GM10266 (cell line): ENCODE data around the gene SPON2.

Experiments used
- DNase-seq: peaks from one replicate; pipeline ENCODE4 v3.0.0; 2012; ENCODE audit errors: extremely low spot score
- CTCF ChIP-seq: IDR thresholded peaks from 2 replicates; pipeline ENCODE4 v1.5.1; 2012; ENCODE audit warnings: mild to moderate bottlenecking, low read depth; ENCODE audit not compliant: control insufficient read depth, insufficient read depth; ENCODE audit errors: missing control alignments

SPON2 gene

DNA sequence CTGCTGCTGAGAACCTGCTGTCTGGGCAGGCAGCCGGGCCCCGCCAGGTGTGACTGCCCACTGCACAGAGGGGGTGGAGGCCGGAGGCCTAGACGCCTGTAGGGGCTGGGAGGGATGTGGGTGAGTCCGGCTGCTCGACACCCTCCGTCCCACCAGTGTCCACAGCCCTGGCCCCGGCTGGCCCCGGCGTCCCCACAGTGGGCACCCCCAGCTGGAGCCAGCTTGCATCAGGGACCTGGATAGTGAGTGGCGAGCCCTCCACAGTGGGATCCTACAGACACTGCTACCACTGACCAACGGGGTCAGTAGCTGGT is 34.7 kb upstream of the SPON2 start:
- no peak for DNase-seq
- no peak for TF ChIP-seq CTCF

DNA sequence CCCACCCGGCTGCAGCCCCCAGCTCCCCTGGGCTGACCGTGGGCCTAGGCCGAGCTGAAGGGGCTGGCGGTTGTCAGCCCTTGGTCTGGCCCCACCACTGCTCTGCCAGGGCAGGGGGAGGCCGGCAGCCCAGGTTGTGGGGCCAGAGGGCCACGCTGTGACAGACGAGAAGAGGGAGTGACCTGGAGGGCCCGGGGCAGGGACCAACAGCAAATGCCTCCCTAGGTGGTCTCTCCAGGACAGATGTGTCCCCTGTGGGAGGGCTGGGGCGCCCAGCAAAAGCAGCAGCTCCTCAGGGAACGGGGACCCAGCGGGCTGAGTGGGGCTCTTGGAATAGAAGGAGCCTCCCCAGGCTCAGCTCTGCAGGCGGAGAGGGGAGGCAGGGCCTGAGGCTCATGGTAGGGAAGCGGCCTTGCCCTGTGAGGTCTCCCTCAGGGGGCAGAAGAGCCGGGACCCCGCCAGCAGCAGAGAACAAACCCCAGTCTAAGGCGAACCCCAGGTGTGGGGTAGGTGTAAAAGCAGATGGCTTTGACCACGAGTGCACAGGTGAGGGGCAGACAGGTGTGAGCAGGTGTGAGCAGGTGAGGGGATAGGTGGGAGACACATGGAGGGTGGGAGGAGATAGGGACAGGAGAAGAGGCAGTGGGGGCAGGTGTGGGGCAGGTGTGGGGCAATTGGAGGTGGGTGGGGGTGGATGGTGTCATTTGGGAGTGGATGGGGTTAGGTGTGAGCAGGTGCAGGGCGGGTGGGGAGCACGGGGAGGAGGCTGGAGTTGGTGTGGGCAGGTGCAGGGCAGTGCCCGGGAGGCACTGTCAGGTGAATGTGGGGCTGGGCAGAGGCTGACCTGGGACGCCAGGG is 34.1 kb upstream of the SPON2 start:
- TF ChIP-seq CTCF = no peak
- DNase-seq = no peak

DNA sequence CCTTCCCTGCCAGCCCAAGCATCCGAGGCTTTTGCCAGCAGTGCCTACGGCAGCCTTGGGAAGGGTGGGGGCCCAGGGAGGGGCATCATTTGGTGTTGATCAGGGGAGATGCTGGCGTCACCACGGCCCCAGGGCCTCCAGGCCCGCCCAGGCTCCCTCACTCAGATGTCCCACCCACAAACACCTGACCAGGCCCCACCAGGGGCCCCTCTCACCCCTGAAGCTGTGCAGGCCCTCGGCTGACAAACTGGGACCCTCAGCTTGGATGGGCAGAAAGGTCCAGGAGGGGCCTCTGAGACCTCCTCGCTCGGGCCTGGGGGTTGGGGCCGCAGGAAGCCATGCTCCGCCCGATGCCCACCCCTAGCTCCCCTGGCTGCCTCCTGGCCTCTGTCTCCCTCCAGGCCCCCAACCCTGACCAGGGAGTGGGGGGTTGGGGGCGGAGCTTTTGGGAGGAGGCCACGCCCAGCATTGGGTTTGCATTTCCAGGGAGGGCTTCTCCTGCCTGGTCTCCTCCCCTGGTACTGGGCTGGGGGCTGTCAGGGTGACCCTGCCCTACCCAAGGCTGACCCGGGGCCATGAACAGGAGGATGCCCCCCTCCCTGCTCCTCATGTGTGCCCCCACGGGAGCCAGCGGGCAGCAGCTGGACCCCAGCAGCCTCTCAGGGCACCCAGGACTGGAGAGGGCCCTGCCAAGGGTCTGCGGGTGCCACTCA is 33.4 kb upstream of the SPON2 start:
- DNase-seq = no peak
- TF ChIP-seq CTCF = no peak

GRCh38 chr4:1204828-1205585 is 32.6 kb upstream of the SPON2 start:
- DNase-seq = no peak
- no peak for TF ChIP-seq CTCF

DNA sequence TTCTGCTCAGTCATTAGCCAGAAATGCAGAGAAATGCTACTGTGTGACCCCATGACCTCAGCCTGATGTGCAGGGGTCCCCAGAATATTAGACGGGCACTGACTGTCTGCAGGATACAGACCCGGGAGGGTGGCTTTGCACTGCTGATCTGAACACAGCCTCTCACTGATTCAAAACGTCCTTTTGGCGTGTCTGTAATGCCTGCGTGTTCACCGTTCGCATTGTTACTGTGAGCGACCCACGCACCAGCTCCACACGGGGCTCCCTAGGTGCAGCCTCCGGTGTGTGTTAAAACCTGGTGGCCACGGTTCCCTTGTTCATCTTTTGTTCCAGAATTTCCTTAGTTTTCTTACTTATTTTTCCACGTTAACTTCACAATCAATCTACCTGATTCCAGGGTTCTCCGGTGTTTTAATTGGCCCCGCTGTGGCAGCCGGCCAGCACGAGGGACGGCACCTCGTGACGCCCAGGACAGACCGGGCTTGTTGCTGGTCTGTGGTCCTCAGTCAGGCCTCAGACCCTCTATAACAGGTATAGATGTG is 32.0 kb upstream of the SPON2 start:
- DNase-seq = no peak
- TF ChIP-seq CTCF = no peak

DNA sequence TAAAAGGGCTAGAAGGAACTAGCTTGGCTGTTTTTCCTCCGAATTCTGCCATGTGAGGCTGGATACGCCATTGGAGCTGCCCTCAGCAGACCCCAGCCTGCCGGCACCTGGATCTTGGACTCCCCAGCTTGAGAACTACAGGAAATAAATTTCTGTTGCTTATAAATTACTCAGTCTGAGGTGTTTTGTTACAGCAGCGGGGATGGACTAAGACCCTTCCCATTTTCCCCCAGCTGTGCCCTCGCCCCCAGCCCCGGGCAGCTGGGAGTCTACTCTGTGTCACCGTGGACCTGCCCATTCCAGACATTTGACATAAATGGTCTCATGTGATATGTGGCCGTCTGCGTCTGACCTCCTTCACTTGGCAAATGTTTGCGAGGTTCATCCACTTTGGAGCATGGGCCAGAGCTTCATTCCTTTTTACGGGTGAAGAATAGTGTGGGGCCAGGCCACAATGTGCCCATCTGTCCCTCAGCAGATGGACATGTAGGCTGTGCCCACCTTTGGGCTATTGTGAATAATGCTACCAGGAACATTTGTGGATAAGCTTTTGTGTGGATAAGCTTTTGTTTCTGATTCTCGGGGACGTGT is 30.7 kb upstream of the SPON2 start:
- no peak for DNase-seq
- no peak for TF ChIP-seq CTCF
